Lower lobe of right lung (tissue), 2 donors: Measurements from ENCODE around the gene PKP3. TPM values are rescaled to one million over a fixed set of nuclear protein-coding genes. Genes with fewer than 3 reads are reported as not detected.

Experiments used
- ATAC-seq, 2 donors: fragments of 200-7000 bp; cut with Tn5 transposase; one replicate each; pipeline ENCODE4 v1.9.1; 2020 to 2022; ENCODE audit warnings: mild to moderate bottlenecking in 2 of 2, moderate library complexity in 2 of 2
- DNase-seq: peaks from one replicate; pipeline ENCODE4 v3.0.0-alpha.2; 2020
- H3K27ac ChIP-seq: fragments of 200-600 bp; one replicate; pipeline ENCODE4 v1.8.0; 2022
- H3K27me3 ChIP-seq: fragments of 200-600 bp; one replicate; pipeline ENCODE4 v1.8.0; 2022; ENCODE audit warnings: low read depth
- H3K36me3 ChIP-seq: fragments of 200-600 bp; one replicate; pipeline ENCODE4 v1.8.0; 2022; ENCODE audit warnings: mild to moderate bottlenecking
- H3K4me1 ChIP-seq: fragments of 200-600 bp; one replicate; pipeline ENCODE4 v1.8.0; 2022
- H3K4me3 ChIP-seq: fragments of 200-600 bp; one replicate; pipeline ENCODE4 v1.8.0; 2022; ENCODE audit warnings: mild to moderate bottlenecking
- H3K9me3 ChIP-seq: fragments of 200-600 bp; one replicate; pipeline ENCODE4 v1.8.0; 2022
- intact Hi-C: fragments of 100-400 bp; cut with DNase I; formaldehyde crosslinking; loops from one replicate; pipeline ENCODE4 v1.11.0; 2022
- total RNA-seq: library from RNA; stranded (reverse); fragmentation: NEBNext Ultra II Directional; extraction: Animal tissue kit (Norgen Biotek cat#: 25700); gene quantifications from one replicate; pipeline ENCODE4 v1.2.1, GENCODE V29; 2021
- TF ChIP-seq, protein P1 (sequence below): fragments of 200-600 bp; IDR thresholded peaks from one replicate; pipeline ENCODE4 v1.8.0; 2022; ENCODE audit warnings: antibody characterized with exemption, mild to moderate bottlenecking
- donor health status: DM: no; HTN: yes; CAD: no; lungs with severe emphysema.

Gene PKP3
- total RNA-seq, 1 donor from 2014 or later = 23.1 TPM

DNA sequence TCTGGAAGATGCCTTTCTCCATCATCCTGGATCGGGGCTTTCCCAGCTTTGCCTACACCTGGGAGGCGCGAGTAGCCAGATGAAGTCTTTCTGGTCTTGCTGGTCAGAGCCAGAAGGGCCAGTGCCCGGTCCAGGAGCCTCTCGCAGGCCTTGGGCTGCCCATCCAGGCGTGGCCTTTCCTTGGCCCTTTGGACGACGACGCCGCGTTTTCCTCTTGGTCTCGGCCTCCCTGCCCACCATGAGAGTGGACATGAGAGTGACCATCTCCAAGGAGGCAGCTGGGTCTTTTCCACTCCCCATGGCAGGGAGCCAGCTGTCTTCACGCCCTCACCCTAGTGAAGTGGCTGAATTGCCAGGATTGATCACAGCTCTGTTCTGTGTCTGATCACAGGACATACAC, 59.6 kb downstream of the PKP3 start:
- Histone ChIP-seq H3K9me3 (no peaks in the 10 kb centered on the region), H3K27ac (no peak overlapping the region), H3K36me3 (peaks cover 24% of the 10 kb centered on the region), H3K27me3 (no peaks in the 10 kb centered on the region), H3K4me1 (peaks cover 27% of the 10 kb centered on the region), H3K4me3 (no peak overlapping the region)
- no peak for DNase-seq
- intact Hi-C loops = no loop called here
- no peak for ATAC-seq
- TF ChIP-seq, protein P1, sequence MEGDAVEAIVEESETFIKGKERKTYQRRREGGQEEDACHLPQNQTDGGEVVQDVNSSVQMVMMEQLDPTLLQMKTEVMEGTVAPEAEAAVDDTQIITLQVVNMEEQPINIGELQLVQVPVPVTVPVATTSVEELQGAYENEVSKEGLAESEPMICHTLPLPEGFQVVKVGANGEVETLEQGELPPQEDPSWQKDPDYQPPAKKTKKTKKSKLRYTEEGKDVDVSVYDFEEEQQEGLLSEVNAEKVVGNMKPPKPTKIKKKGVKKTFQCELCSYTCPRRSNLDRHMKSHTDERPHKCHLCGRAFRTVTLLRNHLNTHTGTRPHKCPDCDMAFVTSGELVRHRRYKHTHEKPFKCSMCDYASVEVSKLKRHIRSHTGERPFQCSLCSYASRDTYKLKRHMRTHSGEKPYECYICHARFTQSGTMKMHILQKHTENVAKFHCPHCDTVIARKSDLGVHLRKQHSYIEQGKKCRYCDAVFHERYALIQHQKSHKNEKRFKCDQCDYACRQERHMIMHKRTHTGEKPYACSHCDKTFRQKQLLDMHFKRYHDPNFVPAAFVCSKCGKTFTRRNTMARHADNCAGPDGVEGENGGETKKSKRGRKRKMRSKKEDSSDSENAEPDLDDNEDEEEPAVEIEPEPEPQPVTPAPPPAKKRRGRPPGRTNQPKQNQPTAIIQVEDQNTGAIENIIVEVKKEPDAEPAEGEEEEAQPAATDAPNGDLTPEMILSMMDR = no peak

DNA sequence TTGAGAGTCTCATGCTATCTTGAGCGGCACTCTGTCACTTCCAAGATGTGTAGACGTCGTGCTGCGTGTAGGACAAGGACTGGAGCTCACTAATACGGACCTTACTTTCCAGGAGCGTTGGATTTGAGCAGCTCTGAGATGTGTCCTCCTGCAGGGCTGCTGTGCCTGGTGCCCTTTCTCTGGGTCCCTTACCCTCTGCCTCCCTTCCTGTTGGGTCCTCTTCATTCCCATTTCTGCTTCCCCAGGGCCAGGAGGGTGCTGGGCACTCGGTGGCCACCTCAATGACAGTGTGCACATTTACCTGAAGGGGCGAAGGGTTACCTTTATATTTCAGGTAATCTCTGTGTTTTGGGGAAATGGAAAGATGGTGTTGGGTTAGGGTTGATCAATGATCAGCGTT, 60.0 kb downstream of the PKP3 start:
- intact Hi-C loops = no loop called here
- Histone ChIP-seq H3K36me3 (peaks cover 24% of the 10 kb centered on the region), H3K27ac (no peak overlapping the region), H3K27me3 (no peaks in the 10 kb centered on the region), H3K9me3 (no peaks in the 10 kb centered on the region), H3K4me1 (peaks cover 22% of the 10 kb centered on the region), H3K4me3 (no peak overlapping the region)
- TF ChIP-seq, protein P1 = no peak
- DNase-seq (no peak), ATAC-seq (no peak)

Other genes starting within 250 kb of the PKP3 start
- gene SCGB1C1, start 201.1 kb upstream of the PKP3 start, total RNA-seq = not detected
- 54.2 TPM for gene BET1L, start 186.8 kb upstream of the PKP3 start, total RNA-seq
- 103 TPM for gene RIC8A, start 186.5 kb upstream of the PKP3 start, total RNA-seq
- 17.6 TPM for gene SIRT3, start 157.9 kb upstream of the PKP3 start, total RNA-seq
- gene PSMD13, start 157.2 kb upstream of the PKP3 start, total RNA-seq = 89.5 TPM
- 1.3 TPM for gene NLRP6, start 115.8 kb upstream of the PKP3 start, total RNA-seq
- gene PGGHG, start 105.1 kb upstream of the PKP3 start, total RNA-seq = 163 TPM
- gene IFITM5, start 94.7 kb upstream of the PKP3 start, total RNA-seq = not detected
- gene IFITM2, start 86.4 kb upstream of the PKP3 start, total RNA-seq = 607 TPM
- gene IFITM1, start 80.2 kb upstream of the PKP3 start, total RNA-seq = 128 TPM
- 767 TPM for gene IFITM3, start 73.3 kb upstream of the PKP3 start, total RNA-seq
- gene B4GALNT4, start 24.7 kb upstream of the PKP3 start, total RNA-seq = 0.38 TPM
- 91.8 TPM for gene SIGIRR, start 20.8 kb downstream of the PKP3 start, total RNA-seq
- gene ANO9, start 47.8 kb downstream of the PKP3 start, total RNA-seq = 21.6 TPM
- 32.9 TPM for gene PTDSS2, start 56.1 kb downstream of the PKP3 start, total RNA-seq
- gene RNH1, start 113.0 kb downstream of the PKP3 start, total RNA-seq = 237 TPM
- gene HRAS, start 141.4 kb downstream of the PKP3 start, total RNA-seq = 36.3 TPM
- 7.6 TPM for gene LRRC56, start 143.3 kb downstream of the PKP3 start, total RNA-seq
- gene LMNTD2, start 166.5 kb downstream of the PKP3 start, total RNA-seq = 6.0 TPM
- gene RASSF7, start 166.8 kb downstream of the PKP3 start, total RNA-seq = 71.5 TPM
- 31.5 TPM for gene PHRF1, start 182.3 kb downstream of the PKP3 start, total RNA-seq
- 84.8 TPM for gene IRF7, start 221.7 kb downstream of the PKP3 start, total RNA-seq
- not detected for gene CDHR5, start 230.7 kb downstream of the PKP3 start, total RNA-seq
- not detected for gene SCT, start 233.0 kb downstream of the PKP3 start, total RNA-seq
- 1.3 TPM for gene DRD4, start 243.1 kb downstream of the PKP3 start, total RNA-seq